PC-9 (cell line): ENCODE measurements around the gene CENPM. TPM values are rescaled to one million over a fixed set of nuclear protein-coding genes. Genes with fewer than 3 reads are reported as not detected.

ENCODE experiments used
- BruUV-seq: library from RNA; stranded (reverse); fragments of 400-500 nt; replicated peaks from 2 replicates; lab custom pipeline; 2021; lab: Mats Ljungman, UMichigan
- CTCF ChIA-PET: fragments of 300-600 bp; sonication (Branson Sonifier 250); formaldehyde crosslinking; loops from one replicate; lab custom pipeline; 2022; ENCODE audit warnings: antibody characterized with exemption; lab: Charles Lee
- POLR2A ChIA-PET: fragments of 300-600 bp; sonication (Branson Sonifier 250); formaldehyde crosslinking; loops from one replicate; lab custom pipeline; 2022; ENCODE audit warnings: antibody characterized with exemption; ENCODE audit not compliant: unreplicated experiment; lab: Charles Lee
- DNase-seq, 2 experiments: peaks; one replicate each; pipeline versions ENCODE4 v3.0.0 to v3.0.0-alpha.2; 2015 to 2022; ENCODE audit warnings: mixed read lengths in 1 of 2
- H2AFZ ChIP-seq: fragments of 200-600 bp; sonication (generic); 2 replicates; pipeline ENCODE4 v1.8.1; 2017; ENCODE audit warnings: antibody characterized with exemption
- H3F3A ChIP-seq: fragments of 200-600 bp; sonication (generic); 2 replicates; pipeline ENCODE4 v1.8.1; 2017; ENCODE audit warnings: antibody characterized with exemption, mild to moderate bottlenecking, low read depth; ENCODE audit not compliant: insufficient read depth
- H3K27ac ChIP-seq: fragments of 200-600 bp; sonication (generic); 2 replicates; pipeline ENCODE4 v1.6.1; 2016; ENCODE audit warnings: mixed run types
- H3K27me3 ChIP-seq: fragments of 200-600 bp; sonication (generic); 2 replicates; pipeline ENCODE4 v1.6.1; 2016; ENCODE audit warnings: low read depth, mixed run types; ENCODE audit not compliant: insufficient read depth
- H3K36me3 ChIP-seq: fragments of 200-600 bp; sonication (generic); 2 replicates; pipeline ENCODE4 v1.6.1; 2016; ENCODE audit warnings: low read depth, mixed run types
- H3K4me1 ChIP-seq: fragments of 200-600 bp; sonication (generic); replicated peaks from 2 replicates; pipeline ENCODE4 v1.6.1; 2016; ENCODE audit warnings: mixed run types; ENCODE audit not compliant: insufficient read depth
- H3K4me2 ChIP-seq: fragments of 200-600 bp; sonication (generic); 2 replicates; pipeline ENCODE4 v1.6.1; 2017; ENCODE audit warnings: mixed run types
- H3K4me3 ChIP-seq: fragments of 200-600 bp; sonication (generic); 2 replicates; pipeline ENCODE4 v1.6.1; 2016; ENCODE audit warnings: mixed run types
- H3K79me2 ChIP-seq: fragments of 200-600 bp; sonication (generic); 2 replicates; pipeline ENCODE4 v1.6.1; 2017; ENCODE audit warnings: low read depth, mixed run types
- H3K9me2 ChIP-seq: fragments of 200-600 bp; sonication (generic); 2 replicates; pipeline ENCODE4 v1.8.1; 2017; ENCODE audit warnings: mild to moderate bottlenecking; ENCODE audit not compliant: insufficient read depth
- H3K9me3 ChIP-seq: fragments of 200-600 bp; sonication (generic); 2 replicates; pipeline ENCODE4 v1.8.1; 2016; ENCODE audit warnings: low read depth; ENCODE audit not compliant: insufficient read depth
- H4K20me1 ChIP-seq: fragments of 200-600 bp; sonication (generic); 2 replicates; pipeline ENCODE4 v1.8.1; 2017; ENCODE audit not compliant: insufficient read depth
- EZH2 ChIP-seq: fragments of 200-600 bp; sonication (generic); IDR thresholded peaks from 2 replicates; pipeline ENCODE4 v1.8.0; 2017; ENCODE audit warnings: antibody characterized with exemption, low read depth
- intact Hi-C: fragments of 100-400 bp; cut with micrococcal nuclease; formaldehyde crosslinking; loops from one replicate; pipeline ENCODE4 v1.10.0; 2022; ENCODE audit not compliant: unreplicated experiment
- total RNA-seq: library from RNA; stranded (reverse); gene quantifications from 2 replicates; pipeline ENCODE4 v1.2.3, GENCODE V29; 2021
- TF ChIP-seq, protein P1 (sequence below): fragments of 200-600 bp; sonication (generic); conservative IDR thresholded peaks from 2 replicates; pipeline ENCODE4 v1.6.1; 2017; ENCODE audit warnings: mixed run types, antibody characterized with exemption, mild to moderate bottlenecking, moderate library complexity

Gene CENPM
- total RNA-seq, 1 experiment from 2014 or later = 42.0 TPM

DNA sequence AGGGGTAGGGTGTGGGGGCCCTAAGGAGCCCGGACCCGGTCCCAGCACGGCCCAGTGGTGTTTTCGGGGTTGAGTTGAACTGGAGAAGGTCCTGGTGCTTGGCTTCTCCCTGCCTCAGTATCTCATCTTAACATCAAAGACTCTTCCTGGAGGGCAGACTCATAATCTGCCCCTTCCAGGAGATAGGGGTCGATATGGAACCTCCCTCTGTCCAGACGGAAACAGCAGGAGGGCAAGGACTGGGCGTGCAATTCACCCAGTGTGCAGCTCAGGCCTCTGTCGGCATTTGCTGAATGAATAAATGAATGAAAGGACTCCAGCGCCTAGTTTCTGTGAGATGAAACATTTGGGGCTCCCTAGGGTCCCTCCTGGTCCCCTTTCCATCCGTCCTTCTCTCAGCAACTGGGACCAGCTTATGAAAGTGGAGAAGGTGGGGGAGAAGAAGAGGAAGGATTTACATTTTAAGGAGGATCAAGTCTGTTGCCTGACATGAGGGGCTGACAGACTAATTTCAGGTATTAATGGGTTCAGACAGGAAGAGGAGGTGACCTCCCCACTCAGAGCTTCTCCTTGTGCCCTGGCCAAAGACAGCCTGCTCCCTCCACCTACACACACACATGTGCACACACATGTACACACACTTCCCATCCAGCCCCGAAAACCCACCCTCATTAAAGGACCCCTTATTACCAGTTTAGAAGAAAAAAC is 31.0 kb downstream of the CENPM start:
- Histone ChIP-seq H3K9me2 (no peaks in the 10 kb centered on the region), H3K4me2 (no peak overlapping the region), H3K4me1 (peaks cover 7% of the 10 kb centered on the region), H4K20me1 (no peaks in the 10 kb centered on the region), H2AFZ (no peak overlapping the region), H3K36me3 (no peaks in the 10 kb centered on the region), H3K4me3 (no peak overlapping the region), H3K27me3 (peaks cover 9% of the 10 kb centered on the region; the same call in 1 of the 2 replicates), H3K27ac (no peak overlapping the region), H3F3A (peaks cover 25% of the 10 kb centered on the region; the same call in 1 of the 2 replicates), H3K9me3 (no peaks in the 10 kb centered on the region), H3K79me2 (no peaks in the 10 kb centered on the region)
- ChIA-PET POLR2A (no interaction called here), CTCF (no interaction called here)
- no peak for DNase-seq
- TF ChIP-seq, protein P1, sequence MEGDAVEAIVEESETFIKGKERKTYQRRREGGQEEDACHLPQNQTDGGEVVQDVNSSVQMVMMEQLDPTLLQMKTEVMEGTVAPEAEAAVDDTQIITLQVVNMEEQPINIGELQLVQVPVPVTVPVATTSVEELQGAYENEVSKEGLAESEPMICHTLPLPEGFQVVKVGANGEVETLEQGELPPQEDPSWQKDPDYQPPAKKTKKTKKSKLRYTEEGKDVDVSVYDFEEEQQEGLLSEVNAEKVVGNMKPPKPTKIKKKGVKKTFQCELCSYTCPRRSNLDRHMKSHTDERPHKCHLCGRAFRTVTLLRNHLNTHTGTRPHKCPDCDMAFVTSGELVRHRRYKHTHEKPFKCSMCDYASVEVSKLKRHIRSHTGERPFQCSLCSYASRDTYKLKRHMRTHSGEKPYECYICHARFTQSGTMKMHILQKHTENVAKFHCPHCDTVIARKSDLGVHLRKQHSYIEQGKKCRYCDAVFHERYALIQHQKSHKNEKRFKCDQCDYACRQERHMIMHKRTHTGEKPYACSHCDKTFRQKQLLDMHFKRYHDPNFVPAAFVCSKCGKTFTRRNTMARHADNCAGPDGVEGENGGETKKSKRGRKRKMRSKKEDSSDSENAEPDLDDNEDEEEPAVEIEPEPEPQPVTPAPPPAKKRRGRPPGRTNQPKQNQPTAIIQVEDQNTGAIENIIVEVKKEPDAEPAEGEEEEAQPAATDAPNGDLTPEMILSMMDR = no peak
- BruUV-seq = no TSS peak
- intact Hi-C loops = no loop called here

DNA sequence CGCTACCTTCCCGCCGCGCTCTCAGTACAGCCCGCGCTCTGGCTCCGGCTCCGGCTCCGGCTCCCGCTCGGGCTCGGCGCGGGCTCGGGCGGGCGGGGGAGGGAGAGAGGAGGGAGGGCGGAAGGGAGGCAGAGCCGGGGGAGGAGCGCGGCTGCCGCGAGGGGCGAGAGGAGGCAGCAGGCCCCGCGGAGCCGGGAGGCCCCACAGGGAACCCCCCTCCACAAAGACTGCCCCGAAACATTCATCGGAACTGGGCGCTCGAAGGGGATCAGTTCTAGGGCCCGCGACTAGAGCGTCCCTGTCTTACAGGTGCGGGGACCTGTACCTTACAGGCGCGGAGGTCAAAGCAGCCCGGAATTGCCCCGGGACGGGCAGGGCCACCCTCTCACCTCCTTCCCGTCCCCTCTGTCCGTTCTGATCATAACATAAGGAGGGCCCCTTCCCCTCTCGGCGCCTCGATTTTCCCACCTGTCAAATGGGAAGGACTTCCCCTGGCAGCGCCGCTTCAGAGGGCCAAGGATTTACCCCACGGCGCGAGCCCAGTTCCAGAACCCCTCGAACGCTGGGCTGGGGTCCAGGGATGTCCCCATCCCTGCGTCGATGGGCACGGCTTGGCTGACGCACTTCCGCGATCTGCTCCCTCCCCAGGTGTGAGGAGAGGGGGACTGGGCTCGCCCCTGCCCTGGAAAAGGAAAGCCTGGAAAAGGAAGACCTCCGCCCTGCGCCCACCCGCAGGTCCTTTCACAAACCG is 31.7 kb downstream of the CENPM start, which contains the start of gene SHISA8:
SHISA8 (minus strand) TSS at position 40 of the 751 bp plus-strand sequence. CDS start 407 bp downstream, outside the sequence.
- Histone ChIP-seq H3K9me3 (no peaks in the 10 kb centered on the region), H3K27me3 (peaks cover 9% of the 10 kb centered on the region; the same call in 1 of the 2 replicates), H3K4me2 (no peak within 1 kb of the TSS), H3K4me1 (peaks cover 7% of the 10 kb centered on the region), H3K36me3 (no peaks in the 10 kb centered on the region), H4K20me1 (no peaks in the 10 kb centered on the region), H3K9me2 (no peaks in the 10 kb centered on the region), H3K27ac (no peak within 1 kb of the TSS), H2AFZ (no peak within 1 kb of the TSS), H3F3A (peaks cover 25% of the 10 kb centered on the region; the same call in 1 of the 2 replicates), H3K4me3 (no peak within 1 kb of the TSS), H3K79me2 (no peaks in the 10 kb centered on the region)
- POLR2A ChIA-PET = no interaction called here
- intact Hi-C loops = no loop called here
- TF ChIP-seq, protein P1 = no peak
- no peak for TF ChIP-seq EZH2
- CTCF ChIA-PET = no interaction called here
- peak in 1 of 2 experiments; percentile 47 for DNase-seq
- BruUV-seq = no TSS peak

DNA sequence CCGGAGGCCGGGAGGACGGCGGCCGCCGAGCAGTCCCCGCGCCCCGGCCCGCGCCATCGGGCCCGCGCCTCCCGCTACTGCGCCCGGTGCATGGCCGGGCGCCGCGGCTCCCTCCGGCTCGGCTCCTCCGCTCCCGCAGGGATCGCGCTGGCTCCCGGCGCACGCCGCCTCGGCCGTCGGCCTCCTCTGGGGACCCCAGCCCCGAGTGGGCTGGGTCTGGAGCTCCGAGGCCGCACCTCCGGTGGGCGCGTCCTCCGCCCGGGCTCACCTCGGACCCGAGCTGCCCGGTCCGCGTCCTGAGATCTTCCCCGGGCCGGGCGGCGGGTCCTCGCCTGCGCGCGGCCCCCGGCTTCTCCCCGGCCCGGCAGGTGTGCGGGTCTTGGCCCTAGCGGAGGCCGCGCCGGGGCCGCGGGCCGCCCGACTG is 32.3 kb downstream of the CENPM start:
- no peak for DNase-seq
- H3K9me3 ChIP-seq = no peaks in the 10 kb centered on the region
- no peak overlapping the region for H2AFZ ChIP-seq
- H3K27ac ChIP-seq = no peak overlapping the region
- no peaks in the 10 kb centered on the region for H4K20me1 ChIP-seq
- ChIA-PET POLR2A (no interaction called here), CTCF (interaction anchor here (0.6 kb wide), 2 partner anchors 41 to 1739 kb away, joined by 6 to 8 read pairs; no protein-coding TSS in a partner anchor)
- BruUV-seq = no TSS peak
- H3K36me3 ChIP-seq = no peaks in the 10 kb centered on the region
- H3K4me3 ChIP-seq = no peak overlapping the region
- H3K79me2 ChIP-seq = no peaks in the 10 kb centered on the region
- peaks cover 7% of the 10 kb centered on the region for H3K4me1 ChIP-seq
- TF ChIP-seq, protein P1 = no peak
- no peak for TF ChIP-seq EZH2
- intact Hi-C loops = no loop called here
- no peaks in the 10 kb centered on the region for H3K9me2 ChIP-seq
- peaks cover 25% of the 10 kb centered on the region; the same call in 1 of the 2 replicates for H3F3A ChIP-seq
- no peak overlapping the region for H3K4me2 ChIP-seq
- peaks cover 9% of the 10 kb centered on the region; the same call in 1 of the 2 replicates for H3K27me3 ChIP-seq
